ENCODE measurements around the gene SPHK1. TPM values are rescaled to one million over a fixed set of nuclear protein-coding genes. Genes with fewer than 3 reads are reported as not detected.

The SPHK1 gene
- total RNA-seq, 2 experiments from 2014 or later: 15.7 to 17.7 TPM

DNA sequence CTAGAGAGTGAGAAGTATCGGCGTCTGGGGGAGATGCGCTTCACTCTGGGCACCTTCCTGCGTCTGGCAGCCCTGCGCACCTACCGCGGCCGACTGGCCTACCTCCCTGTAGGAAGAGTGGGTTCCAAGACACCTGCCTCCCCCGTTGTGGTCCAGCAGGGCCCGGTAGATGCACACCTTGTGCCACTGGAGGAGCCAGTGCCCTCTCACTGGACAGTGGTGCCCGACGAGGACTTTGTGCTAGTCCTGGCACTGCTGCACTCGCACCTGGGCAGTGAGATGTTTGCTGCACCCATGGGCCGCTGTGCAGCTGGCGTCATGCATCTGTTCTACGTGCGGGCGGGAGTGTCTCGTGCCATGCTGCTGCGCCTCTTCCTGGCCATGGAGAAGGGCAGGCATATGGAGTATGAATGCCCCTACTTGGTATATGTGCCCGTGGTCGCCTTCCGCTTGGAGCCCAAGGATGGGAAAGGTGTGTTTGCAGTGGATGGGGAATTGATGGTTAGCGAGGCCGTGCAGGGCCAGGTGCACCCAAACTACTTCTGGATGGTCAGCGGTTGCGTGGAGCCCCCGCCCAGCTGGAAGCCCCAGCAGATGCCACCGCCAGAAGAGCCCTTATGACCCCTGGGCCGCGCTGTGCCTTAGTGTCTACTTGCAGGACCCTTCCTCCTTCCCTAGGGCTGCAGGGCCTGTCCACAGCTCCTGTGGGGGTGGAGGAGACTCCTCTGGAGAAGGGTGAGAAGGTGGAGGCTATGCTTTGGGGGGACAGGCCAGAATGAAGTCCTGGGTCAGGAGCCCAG lies 2.8 kb downstream of the SPHK1 start:
- intact Hi-C loops (cut with micrococcal nuclease): loop anchor here (5.0 kb wide), 1 partner anchor 80 kb away; the partner anchor contains the start of gene QRICH2
- POLR2A ChIA-PET: interaction anchor here (1.0 to 5.1 kb wide), 5 partner anchors 24 to 115 kb away, joined by 3 to 42 read pairs (median 4); partner anchors contain the start of gene PRPSAP1
- no peak overlapping the region for H3K27ac Mint-ChIP-seq

GRCh38 chr17:76388966-76389888 lies 4.8 kb downstream of the SPHK1 start:
- Mint-ChIP-seq H3K4me1 (ENCODE audit: low read depth) (no peaks in the 10 kb centered on the region), H3K9me3 (no peaks in the 10 kb centered on the region), H3K36me3 (ENCODE audit: low read depth) (peaks cover 11% of the 10 kb centered on the region), H3K4me3 (no peak overlapping the region), H3K27me3 (no peaks in the 10 kb centered on the region), H3K27ac (no peak overlapping the region)
- intact Hi-C loops (cut with micrococcal nuclease): loop anchor here (5.0 kb wide), 1 partner anchor 82 kb away; the partner anchor contains the start of gene QRICH2
- TF ChIP-seq CTCF (IDR thresholded peaks at IDR 0.05): no peak
- no peak for ATAC-seq
- ChIA-PET POLR2A (interaction anchor here (0.6 to 0.7 kb wide), 2 partner anchors 8 to 25 kb away, joined by 3 to 5 read pairs; no protein-coding TSS in a partner anchor), CTCF (interaction anchor here (0.6 to 10.8 kb wide), 2 partner anchors 9 to 51 kb away, joined by 3 to 135 read pairs; no protein-coding TSS in a partner anchor)
- no peak for DNase-seq

More for the DNA sequence above, 2.8 kb downstream of the SPHK1 start:
- CTCF ChIA-PET: interaction anchor here (0.9 to 10.8 kb wide), 5 partner anchors 11 to 84 kb away, joined by 3 to 135 read pairs (median 30); partner anchors contain the start of gene PRPSAP1
- DNase-seq (no peak), ATAC-seq (no peak)
- Mint-ChIP-seq H3K36me3 (ENCODE audit: low read depth) (peaks cover 7% of the 10 kb centered on the region), H3K4me3 (peak overlapping the region; percentile 67), H3K4me1 (ENCODE audit: low read depth) (peaks cover 3% of the 10 kb centered on the region), H3K9me3 (no peaks in the 10 kb centered on the region), H3K27me3 (no peaks in the 10 kb centered on the region)
- TF ChIP-seq CTCF (IDR thresholded peaks at IDR 0.05): no peak

DNA sequence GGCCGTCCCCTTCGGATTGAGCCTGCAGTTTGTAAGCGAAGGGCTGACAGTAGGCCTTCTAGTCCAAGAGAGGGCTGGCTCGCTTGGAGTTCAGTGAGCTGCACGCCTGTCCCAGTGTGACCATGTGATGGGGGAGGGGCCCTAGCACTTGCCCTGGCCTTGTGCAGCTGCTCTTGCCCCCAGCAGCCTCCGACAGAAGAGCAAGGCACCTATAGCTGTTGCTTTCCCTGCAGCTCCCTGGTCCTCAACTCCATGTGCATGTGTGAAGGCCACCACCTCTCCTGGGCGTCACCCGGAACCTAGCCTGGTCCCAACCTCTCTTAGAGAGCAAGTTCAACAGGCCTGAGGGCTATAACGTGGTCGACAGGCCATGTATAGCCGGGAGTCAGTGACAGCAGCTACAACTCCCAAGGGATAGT lies 5.6 kb downstream of the SPHK1 start:
- Mint-ChIP-seq H3K27ac (no peak overlapping the region), H3K4me3 (no peak overlapping the region), H3K36me3 (ENCODE audit: low read depth) (peaks cover 11% of the 10 kb centered on the region), H3K9me3 (no peaks in the 10 kb centered on the region), H3K27me3 (no peaks in the 10 kb centered on the region), H3K4me1 (ENCODE audit: low read depth) (no peaks in the 10 kb centered on the region)
- ChIA-PET POLR2A (no interaction called here), CTCF (interaction anchor here (1.2 to 10.8 kb wide), 2 partner anchors 8 to 19 kb away, joined by 3 to 135 read pairs; no protein-coding TSS in a partner anchor)
- ATAC-seq (no peak), DNase-seq (no peak)
- intact Hi-C loops (cut with micrococcal nuclease): no loop called here
- TF ChIP-seq CTCF (IDR thresholded peaks at IDR 0.05): no peak

DNA sequence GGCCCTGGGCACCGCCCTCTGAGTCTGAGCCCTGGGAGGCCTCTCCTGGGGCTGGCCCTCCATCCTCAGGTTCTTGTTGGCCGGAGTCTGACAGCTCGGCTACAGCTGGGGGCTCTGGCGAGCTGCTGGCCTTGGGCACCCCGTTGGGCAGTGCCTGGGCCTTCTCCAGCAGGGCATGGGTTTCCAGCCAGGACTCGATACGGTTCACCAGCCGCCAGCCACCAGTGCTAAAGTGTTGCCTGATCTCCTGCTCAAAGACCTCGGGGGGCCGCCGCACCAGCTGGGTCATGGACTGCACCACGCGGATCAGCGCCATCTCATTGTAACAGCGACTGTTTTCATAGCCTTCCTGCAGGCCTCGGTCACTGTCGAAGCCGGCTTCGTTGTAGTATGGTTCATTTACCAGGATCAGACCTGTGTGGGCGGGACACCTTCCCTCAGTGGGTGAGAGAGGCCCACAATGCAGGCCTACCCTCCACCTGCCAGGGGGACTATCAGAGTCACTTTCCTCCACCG lies 6.8 kb downstream of the SPHK1 start:
- Mint-ChIP-seq H3K4me3 (no peak overlapping the region), H3K36me3 (ENCODE audit: low read depth) (peaks cover 12% of the 10 kb centered on the region), H3K4me1 (ENCODE audit: low read depth) (no peaks in the 10 kb centered on the region), H3K27me3 (no peaks in the 10 kb centered on the region), H3K27ac (no peak overlapping the region), H3K9me3 (no peaks in the 10 kb centered on the region)
- no peak for ATAC-seq
- DNase-seq: no peak
- ChIA-PET POLR2A (no interaction called here), CTCF (interaction anchor here (1.2 kb wide), 3 partner anchors 18 to 92 kb away, joined by 3 read pairs; no protein-coding TSS in a partner anchor)
- intact Hi-C loops (cut with micrococcal nuclease): no loop called here
- TF ChIP-seq CTCF (IDR thresholded peaks at IDR 0.05): no peak
